Parathyroid adenoma (tissue), 2 donors: ENCODE results near the gene ETHE1.

Experiments used
- H2AFZ ChIP-seq: fragments of 300-600 bp; sonication (generic); one replicate; pipeline ENCODE4 v1.7.0; 2017; ENCODE audit warnings: antibody characterized with exemption, mild to moderate bottlenecking
- H3K27ac ChIP-seq: fragments of 300-600 bp; sonication (generic); one replicate; pipeline ENCODE4 v1.7.0; 2017
- H3K27me3 ChIP-seq: fragments of 300-600 bp; sonication (generic); one replicate; pipeline ENCODE4 v1.7.0; 2017; ENCODE audit warnings: low read length; ENCODE audit not compliant: control insufficient read depth, insufficient read depth
- H3K36me3 ChIP-seq: fragments of 300-600 bp; sonication (generic); one replicate; pipeline ENCODE4 v1.7.0; 2017; ENCODE audit warnings: low read length; ENCODE audit not compliant: control insufficient read depth, insufficient read depth
- H3K4me1 ChIP-seq: fragments of 300-600 bp; sonication (generic); one replicate; pipeline ENCODE4 v1.7.0; 2017; ENCODE audit warnings: control low read depth
- H3K4me2 ChIP-seq: fragments of 300-600 bp; sonication (generic); one replicate; pipeline ENCODE4 v1.7.0; 2017; ENCODE audit warnings: low read length
- H3K4me3 ChIP-seq: fragments of 300-600 bp; sonication (generic); one replicate; pipeline ENCODE4 v1.7.0; 2017; ENCODE audit warnings: low read depth, low read length
- H3K79me2 ChIP-seq: fragments of 300-600 bp; sonication (generic); one replicate; pipeline ENCODE4 v1.7.0; 2017; ENCODE audit warnings: control low read depth
- H3K9ac ChIP-seq: fragments of 300-600 bp; sonication (generic); one replicate; pipeline ENCODE4 v1.7.0; 2017; ENCODE audit warnings: mild to moderate bottlenecking
- H3K9me3 ChIP-seq: fragments of 300-600 bp; sonication (generic); one replicate; pipeline ENCODE4 v1.7.0; 2017; ENCODE audit warnings: low read length; ENCODE audit not compliant: control insufficient read depth
- TF ChIP-seq, protein P1 (sequence below): fragments of 300-600 bp; sonication (generic); IDR thresholded peaks from one replicate; pipeline ENCODE4 v1.7.0; 2017; ENCODE audit warnings: antibody characterized with exemption, mild to moderate bottlenecking
- donor health status: primary hyperparathyroidism.

ETHE1 gene

DNA sequence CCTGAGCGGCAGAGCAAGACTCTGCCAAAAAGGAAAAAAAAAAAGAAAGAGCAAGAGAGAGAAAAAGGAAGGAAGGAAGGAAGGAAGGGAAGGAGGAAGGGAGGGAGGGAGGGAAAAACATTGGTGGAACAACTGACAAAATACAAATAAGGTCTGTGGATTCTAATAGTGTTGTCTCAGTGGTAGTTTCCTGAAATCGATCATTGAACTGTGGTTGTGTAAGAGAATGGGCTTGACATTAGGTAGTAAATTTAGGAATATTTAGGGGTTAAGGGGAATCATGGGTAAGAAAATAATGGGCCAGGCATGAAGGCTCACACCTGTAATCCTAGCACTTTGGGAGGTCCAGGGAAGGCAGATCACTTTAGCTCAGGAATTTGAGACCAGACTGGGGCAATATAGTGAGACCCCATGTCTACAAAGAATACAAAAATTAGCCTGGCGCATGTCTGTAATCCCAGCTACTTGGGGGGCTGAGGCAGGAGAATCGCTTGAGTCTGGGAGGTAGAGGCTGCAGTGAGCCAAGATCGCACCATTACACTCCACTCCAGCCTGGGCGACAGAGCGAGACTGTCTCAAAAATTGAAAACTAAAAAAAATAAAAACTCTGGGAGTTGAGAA is 36.9 kb downstream of the ETHE1 start:
- Histone ChIP-seq H3K27me3 (no peaks in the 10 kb centered on the region), H3K36me3 (no peaks in the 10 kb centered on the region), H3K4me2 (no peak overlapping the region), H3K4me3 (no peak overlapping the region), H3K9ac (no peak overlapping the region), H3K4me1 (no peaks in the 10 kb centered on the region), H3K79me2 (no peaks in the 10 kb centered on the region), H2AFZ (no peak overlapping the region), H3K9me3 (no peaks in the 10 kb centered on the region), H3K27ac (no peak overlapping the region)
- TF ChIP-seq, protein P1, sequence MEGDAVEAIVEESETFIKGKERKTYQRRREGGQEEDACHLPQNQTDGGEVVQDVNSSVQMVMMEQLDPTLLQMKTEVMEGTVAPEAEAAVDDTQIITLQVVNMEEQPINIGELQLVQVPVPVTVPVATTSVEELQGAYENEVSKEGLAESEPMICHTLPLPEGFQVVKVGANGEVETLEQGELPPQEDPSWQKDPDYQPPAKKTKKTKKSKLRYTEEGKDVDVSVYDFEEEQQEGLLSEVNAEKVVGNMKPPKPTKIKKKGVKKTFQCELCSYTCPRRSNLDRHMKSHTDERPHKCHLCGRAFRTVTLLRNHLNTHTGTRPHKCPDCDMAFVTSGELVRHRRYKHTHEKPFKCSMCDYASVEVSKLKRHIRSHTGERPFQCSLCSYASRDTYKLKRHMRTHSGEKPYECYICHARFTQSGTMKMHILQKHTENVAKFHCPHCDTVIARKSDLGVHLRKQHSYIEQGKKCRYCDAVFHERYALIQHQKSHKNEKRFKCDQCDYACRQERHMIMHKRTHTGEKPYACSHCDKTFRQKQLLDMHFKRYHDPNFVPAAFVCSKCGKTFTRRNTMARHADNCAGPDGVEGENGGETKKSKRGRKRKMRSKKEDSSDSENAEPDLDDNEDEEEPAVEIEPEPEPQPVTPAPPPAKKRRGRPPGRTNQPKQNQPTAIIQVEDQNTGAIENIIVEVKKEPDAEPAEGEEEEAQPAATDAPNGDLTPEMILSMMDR = no peak

DNA sequence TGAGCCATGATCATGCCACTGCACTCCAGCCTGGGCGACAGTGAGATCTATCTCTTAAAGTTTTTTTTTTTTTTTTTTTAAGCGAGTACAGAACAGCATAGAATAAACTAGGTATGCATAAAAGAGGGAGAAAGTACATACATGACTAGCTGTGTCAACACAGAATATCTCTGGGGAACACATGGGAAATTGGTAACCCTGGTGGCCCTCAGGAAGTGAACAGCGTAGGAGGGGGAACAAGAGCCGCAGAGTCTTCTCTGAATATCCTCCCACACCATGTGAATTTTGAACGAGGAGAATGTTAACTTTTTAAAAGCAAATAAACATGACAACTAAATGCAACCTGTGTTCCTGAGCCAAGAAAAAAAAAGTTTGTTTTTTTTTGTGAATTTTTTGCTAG is 37.7 kb downstream of the ETHE1 start:
- H3K4me2 ChIP-seq = no peak overlapping the region
- no peak overlapping the region for H3K4me3 ChIP-seq
- H3K27me3 ChIP-seq = no peaks in the 10 kb centered on the region
- H3K79me2 ChIP-seq = no peaks in the 10 kb centered on the region
- H3K36me3 ChIP-seq = no peaks in the 10 kb centered on the region
- H3K27ac ChIP-seq = no peak overlapping the region
- no peak overlapping the region for H2AFZ ChIP-seq
- no peaks in the 10 kb centered on the region for H3K4me1 ChIP-seq
- no peak overlapping the region for H3K9ac ChIP-seq
- H3K9me3 ChIP-seq = no peaks in the 10 kb centered on the region
- TF ChIP-seq, protein P1 = no peak

DNA sequence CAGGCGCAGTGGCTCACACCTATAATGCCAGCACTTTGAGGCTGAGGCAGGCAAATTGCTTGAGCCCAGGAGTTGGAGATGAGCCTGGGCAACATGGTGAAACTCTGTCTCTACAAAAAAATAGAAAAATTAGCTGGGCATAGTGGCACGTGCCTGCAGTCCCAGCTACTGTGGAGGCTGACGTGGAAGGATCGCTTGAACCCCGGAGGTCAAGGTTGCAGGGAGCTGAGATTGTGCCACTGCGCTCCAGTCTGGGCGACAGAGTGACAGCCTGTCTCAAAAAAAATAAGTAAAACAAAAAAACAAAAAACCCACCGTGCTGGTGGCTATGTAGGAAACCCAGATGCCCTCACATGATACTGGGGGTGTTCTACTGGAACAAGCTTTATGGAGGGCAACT is 38.8 kb downstream of the ETHE1 start:
- H3K4me1 ChIP-seq = no peaks in the 10 kb centered on the region
- no peaks in the 10 kb centered on the region for H3K27me3 ChIP-seq
- H2AFZ ChIP-seq = no peak overlapping the region
- no peak overlapping the region for H3K4me3 ChIP-seq
- H3K27ac ChIP-seq = no peak overlapping the region
- H3K79me2 ChIP-seq = no peaks in the 10 kb centered on the region
- no peak overlapping the region for H3K4me2 ChIP-seq
- no peaks in the 10 kb centered on the region for H3K9me3 ChIP-seq
- TF ChIP-seq, protein P1 = no peak
- no peak overlapping the region for H3K9ac ChIP-seq
- no peaks in the 10 kb centered on the region for H3K36me3 ChIP-seq

DNA sequence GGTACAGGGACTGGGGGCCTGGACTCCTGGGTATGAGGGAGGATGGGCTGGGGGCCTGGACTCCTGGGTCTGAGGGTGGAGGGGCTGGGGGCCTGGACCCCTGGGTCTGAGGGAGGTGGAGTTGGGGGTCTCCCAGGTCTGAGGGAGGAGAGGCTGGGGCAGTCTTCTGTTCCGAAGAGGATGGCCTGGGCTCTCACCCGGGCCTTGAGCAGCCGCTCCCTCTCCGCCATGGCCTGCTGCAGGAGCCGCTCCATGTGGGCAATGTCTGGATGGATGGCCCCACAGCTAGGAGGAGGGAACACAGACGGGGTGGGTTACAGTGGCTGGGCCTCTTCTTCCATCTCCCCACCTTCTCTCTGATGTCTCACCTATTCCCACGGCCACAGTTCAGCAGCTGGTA is 40.6 kb downstream of the ETHE1 start:
- Histone ChIP-seq H3K9me3 (no peaks in the 10 kb centered on the region), H3K27ac (no peak overlapping the region), H3K4me1 (no peaks in the 10 kb centered on the region), H2AFZ (no peak overlapping the region), H3K4me2 (no peak overlapping the region), H3K4me3 (no peak overlapping the region), H3K36me3 (no peaks in the 10 kb centered on the region), H3K79me2 (no peaks in the 10 kb centered on the region), H3K27me3 (no peaks in the 10 kb centered on the region), H3K9ac (no peak overlapping the region)
- TF ChIP-seq, protein P1 = no peak

DNA sequence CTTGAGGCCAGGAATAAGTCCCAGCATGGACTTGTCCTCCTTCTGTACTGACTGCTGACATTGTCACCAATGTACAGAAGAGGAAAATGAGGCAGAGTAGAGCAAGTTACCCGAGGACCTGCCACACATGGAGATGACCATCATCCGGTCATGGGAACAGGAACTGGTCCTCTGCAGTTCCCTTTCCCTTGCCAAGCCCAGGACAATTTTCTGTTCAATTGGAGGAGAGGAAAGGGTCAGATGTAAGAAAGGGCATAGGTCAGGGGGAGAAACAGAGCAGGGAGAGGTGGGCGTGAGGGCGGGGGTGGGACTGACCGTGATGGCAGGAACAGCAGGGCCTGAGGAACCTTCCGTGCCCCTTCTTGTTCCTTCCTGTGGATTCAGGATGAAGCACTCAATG is 41.0 kb downstream of the ETHE1 start:
- Histone ChIP-seq H3K79me2 (no peaks in the 10 kb centered on the region), H3K9ac (no peak overlapping the region), H3K27me3 (no peaks in the 10 kb centered on the region), H2AFZ (no peak overlapping the region), H3K27ac (no peak overlapping the region), H3K4me3 (no peak overlapping the region), H3K9me3 (no peaks in the 10 kb centered on the region), H3K4me1 (no peaks in the 10 kb centered on the region), H3K4me2 (no peak overlapping the region), H3K36me3 (no peaks in the 10 kb centered on the region)
- TF ChIP-seq, protein P1 = no peak
